Muscle layer of duodenum (tissue), 2 donors: ENCODE measurements around the gene CELA2A.
"Not testable (repeated sequence)": the region's sequence is repeated elsewhere in the genome, so short reads cannot be mapped to it uniquely, and the experiment has no call there.

Experiments
- H3K27ac ChIP-seq: one replicate; pipeline ENCODE4 v1.7.0; 2013; ENCODE audit warnings: mild to moderate bottlenecking, low read length
- H3K27me3 ChIP-seq: one replicate; pipeline ENCODE4 v1.7.0; 2013; ENCODE audit warnings: low read depth, mild to moderate bottlenecking, control low read depth, low read length
- H3K36me3 ChIP-seq, 2 donors: one replicate each; pipeline ENCODE4 v1.7.0; 2013; ENCODE audit warnings: low read length in 2 of 2, control low read depth in 1 of 2, mild to moderate bottlenecking in 1 of 2; ENCODE audit not compliant: insufficient read depth in 2 of 2, control insufficient read depth in 1 of 2
- H3K4me1 ChIP-seq, 2 donors: one replicate each; pipeline ENCODE4 v1.7.0; 2013; ENCODE audit warnings: low read length in 2 of 2, mild to moderate bottlenecking in 2 of 2, control low read depth in 1 of 2, moderate library complexity in 1 of 2; ENCODE audit not compliant: insufficient read depth in 2 of 2, control insufficient read depth in 1 of 2
- H3K4me3 ChIP-seq, 2 donors: one replicate each; pipeline ENCODE4 v1.7.0; 2013; ENCODE audit warnings: low read length in 2 of 2, low read depth in 1 of 2, mild to moderate bottlenecking in 1 of 2
- H3K9me3 ChIP-seq, 2 donors: one replicate each; pipeline ENCODE4 v1.7.0; 2013; ENCODE audit warnings: low read length in 2 of 2, control low read depth in 1 of 2, mild to moderate bottlenecking in 1 of 2; ENCODE audit not compliant: control insufficient read depth in 1 of 2
- donor health status: healthy.

Gene CELA2A

DNA sequence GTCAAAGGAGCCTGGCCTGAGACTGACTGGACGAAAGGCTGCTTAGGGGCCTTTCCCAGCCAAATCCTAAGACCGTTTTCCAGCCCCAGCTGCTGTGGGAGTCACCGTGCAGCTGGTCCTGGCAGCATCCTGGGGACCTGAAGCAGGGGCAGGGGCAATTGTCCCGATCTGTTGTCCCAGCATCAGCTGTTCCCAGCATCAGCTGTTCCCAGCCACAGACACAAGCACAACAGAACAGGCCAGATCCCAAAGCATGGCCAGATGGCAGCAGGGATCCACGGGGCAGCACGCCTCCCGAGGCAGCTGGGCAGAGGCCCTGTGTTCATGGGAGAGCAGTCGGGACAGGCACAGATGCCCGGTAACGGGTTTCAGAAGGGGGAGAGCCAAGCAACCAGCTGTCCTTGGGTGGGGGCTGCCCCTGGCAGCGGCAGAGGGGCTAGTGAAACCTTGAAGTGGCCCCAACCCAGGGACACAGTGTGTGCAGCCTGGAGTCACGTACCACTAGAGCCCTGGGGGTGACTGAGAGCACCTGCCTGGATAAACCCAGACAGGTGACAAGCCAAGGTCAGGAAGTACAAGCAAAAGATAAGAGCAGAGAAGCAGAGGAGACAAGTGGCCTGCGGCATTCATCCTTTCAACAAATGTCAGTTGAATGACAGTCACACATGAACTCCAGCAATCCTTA lies 32.7 kb downstream of the CELA2A start:
- Histone ChIP-seq H3K27ac (no peak overlapping the region), H3K4me3 (no peak overlapping the region), H3K36me3 (peaks cover 10 to 33% of the 10 kb centered on the region in 2 donors), H3K4me1 (no peaks in the 10 kb centered on the region), H3K27me3 (no peaks in the 10 kb centered on the region), H3K9me3 (no peaks in the 10 kb centered on the region)

DNA sequence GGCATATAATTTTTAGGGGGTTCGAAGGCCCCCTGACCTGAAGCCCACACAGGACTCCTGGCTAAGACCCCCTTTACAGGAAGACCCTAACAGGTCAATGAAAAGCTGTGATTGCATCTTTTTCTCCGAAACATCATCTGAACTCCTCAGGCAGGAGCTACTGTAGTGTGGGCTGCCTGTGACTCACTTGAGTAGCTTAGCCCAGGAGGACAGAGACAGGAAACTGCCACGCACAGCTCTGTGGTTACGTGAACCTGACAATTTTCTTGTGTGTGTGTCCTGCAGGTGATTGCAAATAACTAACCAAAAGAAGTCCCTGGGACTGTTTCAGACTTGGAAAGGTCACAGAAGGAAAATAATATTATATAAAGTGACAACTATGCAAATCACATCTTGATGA lies 34.5 kb downstream of the CELA2A start:
- H3K27ac ChIP-seq, H3K27me3 ChIP-seq, H3K4me3 ChIP-seq, H3K4me1 ChIP-seq, H3K9me3 ChIP-seq: not testable (repeated sequence)
- H3K36me3 ChIP-seq: peaks cover 14 to 38% of the 10 kb centered on the region in 2 donors

DNA sequence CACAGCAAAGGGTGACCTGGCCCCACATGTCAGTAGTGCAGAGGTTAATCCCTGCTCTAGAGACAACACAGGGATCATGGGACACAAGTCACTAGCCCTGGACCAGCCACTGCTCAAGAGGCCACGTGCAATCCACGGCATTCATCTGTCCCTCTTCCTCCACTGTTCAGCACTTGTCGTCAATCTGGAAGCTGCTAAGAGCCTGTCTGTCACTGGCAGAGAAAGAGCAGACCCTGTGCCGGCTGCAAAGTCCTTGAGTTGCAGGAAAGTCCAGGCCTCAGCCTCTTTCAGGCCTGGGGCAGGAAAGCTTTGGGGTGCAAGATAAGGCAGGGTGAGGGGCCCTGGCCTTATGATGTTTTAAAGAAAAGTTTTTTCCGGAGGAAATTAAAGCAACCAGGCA lies 36.1 kb downstream of the CELA2A start:
- no peak overlapping the region for H3K4me3 ChIP-seq
- H3K27ac ChIP-seq: no peak overlapping the region
- no peaks in the 10 kb centered on the region for H3K27me3 ChIP-seq
- H3K36me3 ChIP-seq: peaks cover 14 to 33% of the 10 kb centered on the region in 2 donors
- no peaks in the 10 kb centered on the region for H3K4me1 ChIP-seq
- H3K9me3 ChIP-seq: no peaks in the 10 kb centered on the region

DNA sequence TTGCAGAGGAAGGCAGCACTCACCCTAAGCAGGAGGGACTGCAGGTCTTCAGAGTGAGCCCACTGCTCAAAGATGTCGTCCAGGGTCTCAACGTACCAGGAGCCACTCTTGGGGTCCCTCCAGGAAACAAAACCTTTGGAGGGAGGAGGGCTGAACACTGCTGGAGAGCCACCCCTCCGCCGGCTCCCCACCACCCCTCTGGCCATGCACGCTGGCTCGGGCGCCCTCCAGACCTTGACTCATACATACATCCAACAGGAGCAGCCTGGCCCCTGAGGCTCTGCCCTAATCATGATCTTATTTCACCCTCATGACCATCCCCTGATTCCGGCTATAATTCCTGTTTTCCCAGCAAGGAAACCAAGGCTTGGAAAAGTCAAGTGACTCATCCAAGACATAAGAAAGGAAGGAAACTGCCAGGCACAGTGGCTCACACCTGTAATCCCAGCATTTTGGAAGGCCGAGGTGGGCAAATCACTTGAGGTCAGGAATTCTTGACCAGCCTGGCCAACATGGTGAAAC lies 37.4 kb downstream of the CELA2A start:
- peaks cover 14 to 33% of the 10 kb centered on the region in 2 donors for H3K36me3 ChIP-seq
- no peaks in the 10 kb centered on the region for H3K27me3 ChIP-seq
- H3K27ac ChIP-seq: no peak overlapping the region
- no peak overlapping the region for H3K4me3 ChIP-seq
- H3K9me3 ChIP-seq: peaks cover 0 to 3% of the 10 kb centered on the region in 2 donors
- H3K4me1 ChIP-seq: no peaks in the 10 kb centered on the region

DNA sequence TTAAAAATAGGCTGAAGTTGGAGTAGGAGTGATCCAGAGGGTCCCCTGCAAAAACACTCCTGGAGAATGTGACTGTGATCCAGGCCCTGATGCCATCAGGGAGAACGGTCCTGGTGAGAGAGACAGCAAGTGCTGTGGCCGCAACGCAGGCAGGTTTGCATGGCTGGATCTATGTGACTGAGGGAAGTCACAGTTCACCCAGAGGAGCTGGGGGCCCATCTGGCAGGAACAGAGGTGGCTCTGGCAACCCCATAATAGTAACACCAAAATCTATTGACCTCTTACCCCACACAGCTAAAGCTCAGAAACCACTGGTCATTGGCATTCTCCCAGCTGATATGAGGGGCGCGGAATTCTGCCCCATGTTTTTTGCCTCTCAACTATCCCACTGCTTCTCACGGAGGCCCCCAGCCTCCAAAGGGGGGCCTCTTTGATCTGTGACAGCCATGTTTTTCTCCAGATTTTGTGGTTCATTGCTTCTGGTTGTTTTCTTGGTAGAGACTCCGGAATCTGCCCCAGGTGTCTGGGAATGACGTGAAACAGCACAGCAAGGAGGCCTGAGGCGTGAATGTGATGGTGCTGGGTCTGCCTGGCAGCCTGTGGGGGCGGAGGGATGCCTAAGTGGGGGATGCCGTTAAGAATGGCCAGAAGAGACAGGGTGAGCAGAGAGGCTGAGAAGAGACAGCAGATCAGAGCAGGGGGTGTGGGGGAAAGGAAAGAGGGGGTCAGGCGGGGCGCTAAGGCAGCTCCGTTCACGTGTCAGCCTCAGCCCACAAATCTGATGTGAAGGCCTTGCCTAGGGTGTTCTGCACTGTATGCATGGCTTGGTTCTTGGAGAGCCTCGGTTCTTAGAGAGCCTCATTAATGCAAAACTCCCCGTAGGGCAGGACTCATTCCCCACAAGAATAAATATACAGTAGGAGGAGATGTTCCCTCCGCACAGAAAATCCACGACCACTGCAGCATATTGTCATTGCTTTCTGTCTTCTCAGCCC lies 43.9 kb downstream of the CELA2A start:
- Histone ChIP-seq H3K4me3 (no peak overlapping the region), H3K27ac (no peak overlapping the region), H3K27me3 (no peaks in the 10 kb centered on the region), H3K36me3 (peaks cover 18 to 38% of the 10 kb centered on the region in 2 donors), H3K9me3 (peaks cover 0 to 3% of the 10 kb centered on the region in 2 donors), H3K4me1 (no peaks in the 10 kb centered on the region)

DNA sequence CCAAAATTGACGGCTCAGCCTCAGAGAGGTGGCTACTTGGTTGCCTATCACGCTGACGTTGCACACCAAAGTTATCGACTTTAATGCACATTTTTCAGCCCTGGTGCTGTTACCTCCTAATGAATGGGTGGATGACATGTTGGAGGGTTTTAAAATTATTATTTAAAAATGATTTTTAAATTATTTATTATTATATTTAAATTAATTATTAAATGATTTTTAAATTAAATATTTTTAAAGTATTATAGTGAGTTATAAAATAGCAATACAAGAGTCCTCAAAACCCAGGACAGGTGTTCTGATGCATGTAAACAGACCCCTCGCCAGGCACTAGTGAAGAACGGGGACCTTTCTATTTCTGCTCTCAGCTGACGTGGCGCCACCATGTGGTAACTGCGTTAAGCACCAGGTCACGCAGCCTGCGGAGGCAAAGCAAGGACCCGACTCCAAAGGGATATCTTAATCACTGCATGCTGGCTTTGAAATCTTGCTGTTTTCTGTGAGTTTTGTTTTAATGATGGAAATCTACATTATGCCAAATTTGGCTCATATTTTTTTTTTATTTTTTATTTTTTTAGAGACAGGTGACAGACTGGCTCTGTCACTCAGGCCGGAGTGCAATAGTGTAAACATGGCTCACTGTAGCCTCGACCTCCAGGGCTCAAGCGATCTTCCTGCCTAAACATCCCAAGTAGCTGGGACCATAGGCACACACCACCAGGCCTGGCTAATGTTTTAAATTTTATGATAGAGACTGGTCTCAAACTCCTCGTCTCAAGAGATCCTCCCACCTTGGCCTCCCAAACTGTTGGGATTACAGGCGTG lies 44.9 kb downstream of the CELA2A start:
- no peak overlapping the region for H3K27ac ChIP-seq
- H3K9me3 ChIP-seq: peaks cover 0 to 3% of the 10 kb centered on the region in 2 donors
- H3K4me3 ChIP-seq: no peak overlapping the region
- H3K4me1 ChIP-seq: no peaks in the 10 kb centered on the region
- H3K36me3 ChIP-seq: peaks cover 22 to 44% of the 10 kb centered on the region in 2 donors
- H3K27me3 ChIP-seq: no peaks in the 10 kb centered on the region

DNA sequence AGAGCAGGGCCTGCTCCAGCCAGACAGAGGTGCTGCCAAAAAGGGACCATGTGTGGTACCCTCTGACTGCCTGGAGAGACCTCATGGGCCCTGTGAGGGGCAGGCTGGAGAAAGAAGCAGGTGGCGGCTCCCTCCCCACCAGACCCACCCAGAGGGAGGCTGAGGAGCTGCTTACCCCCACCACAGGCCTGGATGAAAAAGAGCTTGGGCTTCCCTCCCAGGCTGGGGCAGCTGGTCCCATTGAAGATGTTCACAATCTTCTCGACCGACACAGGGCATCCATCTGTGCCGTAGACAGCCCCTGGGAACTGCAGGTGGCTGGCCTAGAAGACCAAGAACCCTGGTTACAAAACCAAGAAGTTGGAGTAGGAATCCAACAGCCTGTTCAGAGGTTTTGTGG lies 47.9 kb downstream of the CELA2A start:
- Histone ChIP-seq H3K4me1 (no peaks in the 10 kb centered on the region), H3K27me3 (no peaks in the 10 kb centered on the region), H3K9me3 (no peaks in the 10 kb centered on the region), H3K36me3 (peaks cover 22 to 53% of the 10 kb centered on the region in 2 donors), H3K4me3 (no peak overlapping the region), H3K27ac (no peak overlapping the region)

DNA sequence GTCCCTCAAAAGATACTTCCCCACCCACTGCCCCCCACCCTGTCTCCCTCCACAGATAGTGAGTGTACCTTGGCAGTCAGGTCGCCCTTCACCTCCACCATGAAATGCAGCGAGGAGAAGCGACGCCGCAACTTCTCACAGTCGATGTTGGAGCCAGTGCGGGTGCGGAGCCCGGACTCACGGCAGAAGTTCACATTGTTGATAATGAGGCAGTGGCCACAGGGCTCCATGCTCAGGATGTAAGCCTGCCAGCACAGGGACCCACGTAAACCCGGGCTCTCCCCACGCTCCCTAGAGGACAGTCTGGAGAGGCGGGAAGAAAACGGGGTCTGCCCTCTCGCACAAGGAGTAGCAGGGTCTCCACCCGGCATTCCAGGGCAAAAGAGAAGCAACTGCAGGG lies 50.3 kb downstream of the CELA2A start:
- Histone ChIP-seq H3K36me3 (peaks cover 22 to 46% of the 10 kb centered on the region in 2 donors), H3K4me3 (no peak overlapping the region), H3K27ac (no peak overlapping the region), H3K4me1 (no peaks in the 10 kb centered on the region), H3K9me3 (no peaks in the 10 kb centered on the region), H3K27me3 (no peaks in the 10 kb centered on the region)

DNA sequence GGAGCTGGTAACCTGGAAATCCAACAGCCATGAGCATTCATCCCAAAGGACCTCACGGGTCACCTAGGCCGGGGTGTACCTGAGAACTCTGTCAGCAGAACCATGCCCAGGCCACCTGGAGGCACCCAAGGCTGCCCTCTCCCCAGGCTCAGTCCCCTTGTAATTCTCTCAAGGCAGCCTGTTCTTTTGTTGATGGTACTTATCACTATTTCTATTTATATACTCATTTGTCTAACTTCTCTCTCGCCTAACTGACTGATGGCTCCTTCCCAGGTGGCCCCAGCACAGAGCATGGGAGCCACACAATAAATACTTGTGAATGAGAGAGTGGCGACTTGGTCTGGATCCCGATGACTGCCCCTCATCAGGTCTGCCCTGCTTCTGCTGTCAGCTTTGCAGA lies 50.7 kb downstream of the CELA2A start:
- Histone ChIP-seq H3K4me1 (no peaks in the 10 kb centered on the region), H3K9me3 (no peaks in the 10 kb centered on the region), H3K36me3 (peaks cover 22 to 49% of the 10 kb centered on the region in 2 donors), H3K27ac (no peak overlapping the region), H3K27me3 (no peaks in the 10 kb centered on the region), H3K4me3 (no peak overlapping the region)

DNA sequence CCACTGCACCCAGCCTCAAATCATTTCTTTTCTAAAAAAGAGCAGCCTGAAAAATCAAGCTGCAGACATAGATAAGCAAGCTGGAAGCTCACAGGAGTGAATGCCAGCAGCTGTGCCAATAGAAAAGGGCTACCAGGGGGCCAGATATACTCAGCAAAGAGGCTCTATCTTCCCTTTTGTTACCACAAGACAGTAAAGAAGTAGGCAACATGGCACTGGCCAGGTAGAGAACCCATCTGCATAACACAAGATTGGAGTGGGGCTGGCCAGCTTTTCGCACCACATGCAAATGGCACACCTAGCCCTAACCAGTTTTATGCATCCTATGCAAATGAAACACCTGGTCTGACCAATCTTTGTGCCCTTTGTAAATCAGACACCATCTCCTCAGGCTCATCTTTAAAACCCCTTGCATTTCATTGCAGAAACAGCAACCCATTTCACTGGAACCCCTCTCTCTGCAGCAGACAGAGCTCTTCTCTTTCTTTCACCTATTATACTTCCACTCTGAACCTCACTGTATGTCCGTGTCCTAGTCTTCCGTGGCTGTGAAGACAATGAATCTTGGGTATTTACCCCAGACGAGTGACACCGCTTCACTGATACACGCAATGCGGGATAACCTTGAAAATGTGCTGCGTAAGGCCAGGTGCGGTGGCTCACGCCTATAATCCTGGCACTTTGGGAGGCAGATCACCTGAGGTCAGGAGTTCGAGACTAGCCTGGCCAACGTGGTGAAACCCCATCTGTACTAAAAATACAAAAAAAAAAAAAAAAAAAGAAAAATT lies 52.4 kb downstream of the CELA2A start:
- Histone ChIP-seq H3K4me1 (no peaks in the 10 kb centered on the region), H3K9me3 (no peaks in the 10 kb centered on the region), H3K4me3 (no peak overlapping the region), H3K27ac (no peak overlapping the region), H3K27me3 (no peaks in the 10 kb centered on the region), H3K36me3 (peaks cover 20 to 36% of the 10 kb centered on the region in 2 donors)
